ENCODE results near the gene MOCS3.
A peak's percentile ranks its signal among the peaks of the same experiment; 100 is the strongest.

MOCS3 gene

GRCh38 chr20:50987493-50988210 lies 29.0 kb downstream of the MOCS3 start:
- DNase-seq, result peak; percentile 10

- DNase-seq, result no peak
These were observed 32.5 kb downstream of the MOCS3 start for GRCh38 chr20:50991076-50991475.

- no peak for DNase-seq
These were observed 33.7 kb downstream of the MOCS3 start for GRCh38 chr20:50992336-50992732.

GRCh38 chr20:50992733-50993457 lies 34.3 kb downstream of the MOCS3 start:
- DNase-seq, result no peak

GRCh38 chr20:50993876-50994275 lies 35.3 kb downstream of the MOCS3 start:
- no peak for DNase-seq

- no peak for DNase-seq
These were observed 36.9 kb downstream of the MOCS3 start for GRCh38 chr20:50995506-50995905.

GRCh38 chr20:50996901-50997865 lies 38.6 kb downstream of the MOCS3 start:
- no peak for DNase-seq

GRCh38 chr20:50999355-50999754 lies 40.7 kb downstream of the MOCS3 start:
- DNase-seq, result no peak

- DNase-seq, result no peak
These were observed 43.0 kb downstream of the MOCS3 start for GRCh38 chr20:51001430-51002265.

GRCh38 chr20:51002633-51003032 lies 44.0 kb downstream of the MOCS3 start:
- no peak for DNase-seq

- DNase-seq, result no peak
These were observed 45.1 kb downstream of the MOCS3 start for GRCh38 chr20:51003753-51004152.

- DNase-seq, result no peak
These were observed 45.7 kb downstream of the MOCS3 start for GRCh38 chr20:51004305-51004727.

GRCh38 chr20:51004781-51005180 lies 46.2 kb downstream of the MOCS3 start:
- no peak for DNase-seq

GRCh38 chr20:51005214-51005613 lies 46.6 kb downstream of the MOCS3 start:
- DNase-seq, result no peak

GRCh38 chr20:51008718-51009117 lies 50.1 kb downstream of the MOCS3 start:
- no peak for DNase-seq

GRCh38 chr20:51009303-51010042 lies 50.9 kb downstream of the MOCS3 start:
- no peak for DNase-seq

- no peak for DNase-seq
These were observed 51.4 kb downstream of the MOCS3 start for GRCh38 chr20:51010043-51010365.

GRCh38 chr20:51010932-51011331 lies 52.3 kb downstream of the MOCS3 start:
- no peak for DNase-seq

GRCh38 chr20:51011479-51011878 lies 52.9 kb downstream of the MOCS3 start:
- no peak for DNase-seq

- no peak for DNase-seq
These were observed 53.7 kb downstream of the MOCS3 start for GRCh38 chr20:51012357-51012756.

All from NCI-H187 treated with DMSO at 0.1 percent for 48 hours (cell line).